ENCODE measurements around the gene BOLA1. TPM values are rescaled to one million over a fixed set of nuclear protein-coding genes. Genes with fewer than 3 reads are reported as not detected.

Gene BOLA1, protein sequence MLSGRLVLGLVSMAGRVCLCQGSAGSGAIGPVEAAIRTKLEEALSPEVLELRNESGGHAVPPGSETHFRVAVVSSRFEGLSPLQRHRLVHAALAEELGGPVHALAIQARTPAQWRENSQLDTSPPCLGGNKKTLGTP
- 25.7 and 29.7 TPM in 2 replicates for total RNA-seq

DNA sequence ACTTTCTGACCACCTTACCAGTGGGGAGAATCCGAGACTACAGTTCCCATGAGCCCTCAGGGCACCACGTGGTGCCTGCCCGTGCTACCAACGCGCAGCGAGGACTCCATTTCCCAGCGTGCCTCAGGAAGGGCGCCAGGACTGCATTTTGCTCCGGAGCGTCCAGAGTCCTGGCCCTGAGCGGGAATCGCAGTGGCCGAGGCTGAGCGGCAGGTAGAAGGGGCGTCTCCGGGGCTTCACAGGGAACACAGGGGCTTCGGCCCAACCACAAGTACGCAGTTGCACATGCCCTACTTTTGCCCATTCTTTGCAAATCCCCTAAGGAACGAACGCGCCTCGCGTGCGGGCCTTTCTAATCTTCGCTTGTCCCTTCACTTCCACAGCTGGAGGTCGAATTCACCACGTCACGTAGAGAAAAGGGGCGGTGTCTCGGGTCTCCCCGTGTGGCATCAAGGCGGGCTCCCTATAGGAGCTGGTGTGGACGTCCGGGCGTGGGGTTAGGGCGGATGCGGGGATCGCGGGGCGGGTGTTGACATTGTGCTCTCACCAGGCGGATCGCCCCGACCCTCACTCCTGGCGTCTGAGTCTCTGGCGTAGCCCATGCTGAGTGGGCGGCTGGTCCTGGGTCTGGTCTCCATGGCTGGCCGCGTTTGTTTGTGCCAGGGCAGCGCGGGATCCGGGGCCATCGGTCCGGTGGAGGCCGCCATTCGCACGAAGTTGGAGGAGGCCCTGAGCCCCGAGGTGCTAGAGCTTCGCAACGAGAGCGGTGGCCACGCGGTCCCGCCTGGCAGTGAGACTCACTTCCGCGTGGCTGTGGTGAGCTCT lies at the start of gene BOLA1:
BOLA1 (plus strand) TSS at position 109 of the 825 bp plus-strand sequence; CDS start at position 601, 492 bp downstream.

DNA sequence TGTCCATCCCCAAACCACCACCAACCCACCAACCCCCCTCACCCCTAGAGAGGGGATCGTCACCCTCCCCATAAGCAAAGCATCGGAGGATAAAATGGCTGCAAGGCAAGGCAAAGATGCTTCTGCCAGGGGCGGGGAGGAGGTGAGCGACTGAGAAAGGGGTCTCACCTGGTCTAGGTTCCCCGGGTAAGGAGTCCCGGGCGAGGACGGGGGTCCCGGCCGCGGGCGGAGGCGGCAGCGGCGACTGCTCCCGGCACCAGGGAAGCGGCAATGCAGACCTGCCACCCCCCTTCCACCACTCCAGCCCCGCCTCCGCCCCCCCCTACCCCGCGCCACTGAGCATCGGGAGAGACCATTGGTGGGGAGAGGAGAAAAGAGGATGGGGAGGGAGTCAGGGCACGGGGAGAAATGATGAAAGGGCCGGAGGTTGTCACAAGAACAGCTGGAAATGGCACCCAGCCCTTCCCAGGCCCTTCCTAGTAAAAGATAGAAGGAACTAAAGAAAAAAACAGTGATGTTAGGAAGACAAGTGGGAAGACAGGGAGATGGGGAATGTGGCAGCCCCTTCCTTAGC lies 18.3 kb downstream of the BOLA1 start, which contains the start of gene SV2A:
SV2A (minus strand) TSS at position 274 of the 574 bp plus-strand sequence. CDS start 4,004 bp downstream, outside the sequence.

DNA sequence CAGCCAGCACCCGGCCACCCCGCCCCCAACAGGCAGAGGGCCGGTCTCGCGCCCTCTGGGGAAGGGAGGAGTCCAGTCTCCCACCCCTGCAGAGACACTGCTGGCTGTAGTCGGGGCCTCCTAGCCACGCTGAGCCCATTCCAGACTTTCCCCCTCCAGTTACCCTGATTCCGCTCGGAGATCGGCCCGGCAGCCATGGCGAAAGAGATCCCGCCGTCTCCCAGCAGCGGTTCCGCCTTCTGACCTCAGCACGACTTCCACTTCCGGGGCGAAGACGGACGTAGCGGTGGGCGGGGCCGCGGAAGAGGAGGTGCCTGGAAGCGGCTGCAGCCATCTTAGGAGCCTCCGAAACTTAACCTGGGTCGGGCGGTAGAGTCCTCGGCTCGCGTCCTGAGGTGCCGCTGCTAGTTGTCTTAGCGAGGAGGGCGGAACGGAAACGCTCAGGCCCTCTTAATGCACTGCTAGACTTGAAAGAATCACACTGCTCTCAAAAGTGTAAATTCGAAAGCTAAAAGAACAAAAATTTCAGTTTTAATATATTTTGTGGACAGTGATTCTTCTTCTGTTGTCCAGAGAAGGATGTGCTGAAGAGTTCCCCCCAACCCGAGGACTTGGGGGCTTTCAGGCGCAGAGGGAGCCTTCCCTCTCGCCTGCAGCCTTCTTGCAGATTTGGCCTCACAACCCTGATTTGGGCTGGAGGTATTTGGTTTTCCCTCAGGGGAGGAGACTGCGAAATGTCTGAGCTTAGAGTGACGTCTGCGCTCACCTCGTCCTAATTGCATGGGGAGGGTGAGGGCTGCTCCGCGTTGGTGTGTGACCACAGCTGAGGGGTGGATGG lies 28.4 kb downstream of the BOLA1 start, which contains the start of gene SF3B4:
SF3B4 (minus strand) TSS at position 241 of the 838 bp plus-strand sequence; CDS start at position 197, 44 bp downstream.

DNA sequence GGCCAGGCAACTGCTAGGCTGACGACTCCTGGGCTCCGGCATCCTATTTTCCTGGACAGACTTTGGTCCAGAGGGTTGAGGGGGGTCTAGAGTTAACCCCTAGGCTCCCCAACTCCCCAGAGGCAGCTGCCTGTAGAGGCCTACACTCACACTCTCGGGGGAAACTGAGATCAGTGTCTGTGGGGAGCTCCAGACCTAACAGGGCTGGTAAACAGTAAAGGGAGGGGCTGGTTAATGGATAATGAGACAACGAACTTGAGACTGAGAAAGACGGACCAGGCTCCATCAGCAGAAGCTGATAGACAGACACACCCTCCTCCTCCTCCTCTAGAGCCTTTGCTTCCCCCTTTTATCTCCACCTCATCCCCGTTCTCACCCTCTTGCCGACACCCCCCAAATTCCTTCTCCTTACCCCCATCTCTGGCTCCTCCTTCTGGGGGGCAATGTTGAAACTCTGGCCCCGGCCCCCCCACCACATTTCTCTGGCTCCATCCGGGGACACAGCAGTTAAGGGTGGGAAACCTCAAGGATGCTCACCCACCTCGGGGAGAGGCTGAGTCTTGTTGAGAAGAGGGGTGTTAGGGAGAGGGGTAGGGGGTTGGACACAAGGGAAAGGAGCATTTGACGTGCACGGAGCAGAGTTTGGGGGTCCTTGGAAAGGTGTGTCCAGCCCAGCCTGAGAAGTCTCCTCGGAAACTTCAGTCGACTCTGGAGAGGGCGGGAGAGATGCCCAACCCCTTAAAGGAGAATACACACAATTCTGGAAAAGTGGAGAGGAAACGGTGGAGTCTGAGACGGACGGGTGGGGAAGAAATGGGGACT lies 37.0 kb downstream of the BOLA1 start, which contains the start of gene MTMR11:
MTMR11 (minus strand) TSS at position 710 of the 822 bp plus-strand sequence; CDS start at position 478, 232 bp downstream.

Other genes with a start within 250 kb of the BOLA1 start
- gene FCGR1A, start 116.9 kb upstream of the BOLA1 start, total RNA-seq: not detected in 2 replicates
- gene SV2A, start 18.3 kb downstream of the BOLA1 start, total RNA-seq: 0.87 and 1.8 TPM in 2 replicates
- gene SF3B4, start 28.2 kb downstream of the BOLA1 start, total RNA-seq: 8.8 and 17.8 TPM in 2 replicates
- gene MTMR11, start 37.3 kb downstream of the BOLA1 start, total RNA-seq: 3.9 and 7.3 TPM in 2 replicates
- gene OTUD7B, start 111.2 kb downstream of the BOLA1 start, total RNA-seq: 7.1 and 11.2 TPM in 2 replicates
- gene VPS45, start 168.2 kb downstream of the BOLA1 start, total RNA-seq: 18.6 and 20.2 TPM in 2 replicates

Measured in cardiac ventricle fibroblast (primary cell).